ENCODE results near the gene CCDC141.

DNA sequence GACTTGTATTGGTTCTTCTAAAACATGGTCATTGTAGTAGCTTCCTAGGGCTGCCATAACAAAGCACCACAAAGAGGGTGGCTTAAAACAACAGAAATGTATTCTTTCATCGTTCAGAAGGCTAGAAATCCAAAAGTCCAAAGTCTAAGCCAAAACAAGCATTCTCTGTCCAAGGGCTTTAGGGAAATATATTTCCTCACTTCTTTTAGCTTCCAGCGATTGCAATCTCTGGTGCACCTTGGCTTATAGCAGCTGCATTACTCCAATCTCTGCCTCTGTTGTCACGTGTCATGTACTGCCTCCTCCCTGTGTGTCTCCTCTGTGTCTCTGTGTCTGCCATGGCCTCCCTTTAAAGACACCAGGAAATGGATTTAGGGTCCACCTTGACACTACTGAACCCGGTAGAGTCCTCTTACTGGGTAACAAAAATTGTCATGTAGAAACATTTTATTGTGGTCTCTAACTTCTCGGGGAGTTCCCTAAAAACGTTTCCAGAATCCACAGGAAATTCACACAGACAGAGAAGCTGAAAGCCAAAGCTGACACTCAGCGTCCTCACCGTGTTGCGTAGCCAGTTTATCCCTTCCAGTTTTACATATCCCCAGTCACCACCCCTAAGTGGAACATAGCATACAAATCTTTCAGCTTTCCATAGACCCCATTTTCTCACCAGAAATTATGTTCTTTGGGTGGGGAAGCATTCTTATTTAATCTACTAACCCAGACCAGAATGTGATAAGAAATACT is 222.0 kb downstream of the CCDC141 start:
- TF ChIP-seq, protein P1, sequence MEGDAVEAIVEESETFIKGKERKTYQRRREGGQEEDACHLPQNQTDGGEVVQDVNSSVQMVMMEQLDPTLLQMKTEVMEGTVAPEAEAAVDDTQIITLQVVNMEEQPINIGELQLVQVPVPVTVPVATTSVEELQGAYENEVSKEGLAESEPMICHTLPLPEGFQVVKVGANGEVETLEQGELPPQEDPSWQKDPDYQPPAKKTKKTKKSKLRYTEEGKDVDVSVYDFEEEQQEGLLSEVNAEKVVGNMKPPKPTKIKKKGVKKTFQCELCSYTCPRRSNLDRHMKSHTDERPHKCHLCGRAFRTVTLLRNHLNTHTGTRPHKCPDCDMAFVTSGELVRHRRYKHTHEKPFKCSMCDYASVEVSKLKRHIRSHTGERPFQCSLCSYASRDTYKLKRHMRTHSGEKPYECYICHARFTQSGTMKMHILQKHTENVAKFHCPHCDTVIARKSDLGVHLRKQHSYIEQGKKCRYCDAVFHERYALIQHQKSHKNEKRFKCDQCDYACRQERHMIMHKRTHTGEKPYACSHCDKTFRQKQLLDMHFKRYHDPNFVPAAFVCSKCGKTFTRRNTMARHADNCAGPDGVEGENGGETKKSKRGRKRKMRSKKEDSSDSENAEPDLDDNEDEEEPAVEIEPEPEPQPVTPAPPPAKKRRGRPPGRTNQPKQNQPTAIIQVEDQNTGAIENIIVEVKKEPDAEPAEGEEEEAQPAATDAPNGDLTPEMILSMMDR (conservative IDR thresholded peaks at IDR 0.05 in 1 of 2, IDR thresholded peaks at IDR 0.05 in 1 of 2; ENCODE audit: extremely low read depth in 1 of 2, insufficient read depth in 1 of 2, low read depth in 1 of 2, low read length in 2 of 2): no peak
- no peak for TF ChIP-seq EZH2 (IDR thresholded peaks at IDR 0.05; ENCODE audit: borderline replicate concordance, low read length)
